Measurements from ENCODE around the gene NOC4L.
"Not testable (repeated sequence)": the region's sequence is repeated elsewhere in the genome, so short reads cannot be mapped to it uniquely, and the experiment has no call there.

NOC4L gene

GRCh38 chr12:132132609-132133430 lies 11.4 kb upstream of the NOC4L start:
- no peak overlapping the region for H3K9ac ChIP-seq (ENCODE audit: low read depth, low read length)
- peaks cover 7% of the 10 kb centered on the region for H3K9me3 ChIP-seq (ENCODE audit: control insufficient read depth, insufficient read depth, low read length)
- no peaks in the 10 kb centered on the region for H3K4me1 ChIP-seq (ENCODE audit: insufficient read depth, low read length)
- peaks cover 4% of the 10 kb centered on the region; the same call in 1 of the 2 replicates for H3K36me3 ChIP-seq (ENCODE audit: insufficient read depth, low read length)

DNA sequence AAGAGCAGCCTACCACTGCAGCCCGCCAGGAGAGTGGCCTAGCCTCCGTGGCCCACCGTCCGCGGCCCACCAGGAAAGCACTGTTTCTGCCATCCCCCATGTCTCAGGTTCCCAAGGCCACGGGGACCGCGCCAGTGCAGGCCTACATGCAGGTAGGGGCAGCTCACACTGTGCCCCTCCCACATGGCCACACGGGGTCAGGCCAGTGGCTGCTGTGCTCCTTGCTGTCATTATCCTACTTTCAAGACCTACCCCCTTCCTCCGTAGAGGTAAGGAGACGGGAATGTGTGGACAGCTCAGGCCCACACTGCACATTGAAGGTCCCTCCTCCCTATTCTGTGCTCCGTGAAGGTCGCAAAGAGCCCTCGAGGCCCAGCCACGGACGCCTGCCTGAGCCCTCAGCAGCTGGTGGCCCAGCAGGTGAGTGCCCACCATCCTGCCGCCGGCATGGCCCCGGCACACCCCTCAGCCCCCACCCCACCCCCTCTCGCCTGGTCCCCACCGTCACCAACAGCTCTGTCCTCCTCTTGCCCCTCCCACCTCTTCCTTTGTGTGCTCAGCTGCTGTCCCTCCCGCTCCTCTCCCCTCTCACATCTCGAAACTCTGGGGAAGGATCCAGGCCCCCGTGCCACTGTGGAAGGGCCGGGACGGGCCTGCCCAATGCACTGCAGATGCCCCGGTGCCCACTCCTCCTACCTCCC lies 10.2 kb upstream of the NOC4L start:
- no peaks in the 10 kb centered on the region; the same call in 1 of the 2 replicates for H3K9me3 ChIP-seq (ENCODE audit: control insufficient read depth, insufficient read depth, low read length)
- no peak overlapping the region for H3K9ac ChIP-seq (ENCODE audit: low read depth, low read length)
- H3K36me3 ChIP-seq (ENCODE audit: insufficient read depth, low read length), result no peaks in the 10 kb centered on the region; the same call in 1 of the 2 replicates

GRCh38 chr12:132134653-132135183 lies 9.5 kb upstream of the NOC4L start:
- not testable (repeated sequence) for H3K9me3 ChIP-seq (ENCODE audit: control insufficient read depth, insufficient read depth, low read length); H3K4me1 ChIP-seq (ENCODE audit: insufficient read depth, low read length); H3K9ac ChIP-seq (ENCODE audit: low read depth, low read length); H3K36me3 ChIP-seq (ENCODE audit: insufficient read depth, low read length)

More for the DNA sequence above, 10.2 kb upstream of the NOC4L start:
- no peaks in the 10 kb centered on the region for H3K4me1 ChIP-seq (ENCODE audit: insufficient read depth, low read length)

DNA sequence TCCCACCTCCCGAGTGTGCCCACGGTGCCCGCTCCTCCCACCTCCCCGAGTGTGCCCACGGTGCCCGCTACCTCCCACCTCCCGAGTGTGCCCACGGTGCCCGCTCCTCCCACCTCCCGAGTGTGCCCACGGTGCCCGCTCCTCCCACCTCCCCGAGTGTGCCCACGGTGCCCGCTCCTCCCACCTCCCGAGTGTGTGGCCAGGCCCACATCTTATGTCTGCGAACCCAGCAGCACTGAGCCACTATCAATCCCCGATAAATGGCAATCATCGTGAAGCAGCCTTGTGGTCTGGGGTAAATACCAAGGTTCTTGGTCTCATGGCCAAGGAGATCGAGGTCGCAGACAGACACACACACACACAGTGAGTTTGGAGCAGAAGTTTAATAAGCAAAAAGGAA lies 8.0 kb upstream of the NOC4L start:
- H3K36me3 ChIP-seq (ENCODE audit: insufficient read depth, low read length), result peaks cover 17% of the 10 kb centered on the region
- not testable (repeated sequence) for H3K9me3 ChIP-seq (ENCODE audit: control insufficient read depth, insufficient read depth, low read length); H3K4me1 ChIP-seq (ENCODE audit: insufficient read depth, low read length); H3K9ac ChIP-seq (ENCODE audit: low read depth, low read length)

GRCh38 chr12:132137483-132138125 lies 6.7 kb upstream of the NOC4L start:
- Histone ChIP-seq H3K9me3 (ENCODE audit: control insufficient read depth, insufficient read depth, low read length) (no peaks in the 10 kb centered on the region), H3K4me1 (ENCODE audit: insufficient read depth, low read length) (no peaks in the 10 kb centered on the region), H3K9ac (ENCODE audit: low read depth, low read length) (no peak overlapping the region), H3K36me3 (ENCODE audit: insufficient read depth, low read length) (peaks cover 17% of the 10 kb centered on the region; the same call in 1 of the 2 replicates)

DNA sequence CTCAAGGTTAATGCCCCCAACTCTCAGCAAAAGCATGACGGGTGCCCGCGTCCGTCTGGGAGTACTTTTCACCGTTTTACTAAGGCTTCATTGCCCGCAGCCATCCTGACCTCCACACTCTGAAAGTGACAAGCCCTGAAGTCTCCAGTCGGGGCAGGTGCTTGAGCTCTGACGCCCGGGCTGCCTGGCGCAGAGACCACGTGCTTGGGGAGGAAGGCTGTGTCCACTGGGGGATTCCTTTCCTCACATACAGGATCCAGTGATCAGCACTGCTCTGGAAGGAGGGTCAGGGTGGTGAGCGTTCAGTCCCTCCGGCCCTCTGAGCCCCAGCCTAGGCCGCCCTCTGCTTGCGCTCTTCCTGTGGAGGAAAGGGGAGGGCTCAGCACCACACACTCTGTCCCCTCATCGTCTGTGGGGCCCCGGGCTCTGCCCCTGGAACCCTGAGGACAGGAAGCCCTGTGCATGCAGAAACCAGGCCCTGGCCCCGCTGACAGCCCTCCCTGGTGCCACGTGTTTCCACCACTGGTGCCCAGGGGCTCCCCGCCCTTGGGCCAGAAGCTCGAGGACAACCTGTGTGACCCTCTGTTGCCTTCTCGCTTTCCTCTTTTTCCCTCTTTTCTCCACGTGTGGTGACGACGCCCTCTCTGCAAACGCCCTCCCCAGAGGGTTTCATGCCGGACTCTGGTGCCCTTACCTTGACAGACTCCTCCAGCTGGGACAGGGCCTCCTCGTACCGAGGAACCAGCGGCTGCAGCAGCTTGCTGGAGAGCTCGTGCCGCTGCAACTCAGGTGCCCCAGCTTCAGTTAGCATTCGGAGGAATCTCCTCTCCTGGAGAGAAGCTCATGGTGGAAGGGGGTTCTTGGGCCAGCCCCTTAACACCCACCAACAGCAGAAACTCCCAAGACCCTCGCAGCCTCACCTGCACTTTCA lies 5.1 kb upstream of the NOC4L start:
- Histone ChIP-seq H3K9me3 (ENCODE audit: control insufficient read depth, insufficient read depth, low read length) (no peaks in the 10 kb centered on the region), H3K36me3 (ENCODE audit: insufficient read depth, low read length) (peaks cover 17% of the 10 kb centered on the region; the same call in 1 of the 2 replicates), H3K4me1 (ENCODE audit: insufficient read depth, low read length) (no peaks in the 10 kb centered on the region)

DNA sequence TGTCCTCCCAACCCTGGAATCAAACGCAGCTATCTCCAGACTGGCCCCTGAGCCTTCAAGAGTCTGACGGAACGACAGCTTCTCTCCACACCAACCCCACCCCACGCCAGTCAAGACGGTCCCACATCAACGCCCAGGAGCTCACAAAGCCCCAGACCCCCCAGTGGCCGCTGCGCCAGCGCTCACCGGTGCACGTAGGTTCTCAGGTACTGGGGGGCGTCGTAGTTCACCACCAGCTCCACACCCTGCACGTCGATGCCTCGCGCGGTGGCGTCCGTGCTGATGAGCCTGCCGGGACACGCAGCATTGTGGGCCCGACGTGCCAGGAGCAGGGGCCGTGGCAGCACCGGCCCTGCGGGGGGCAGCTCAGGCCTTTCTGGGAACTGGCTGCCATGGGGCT lies 4.3 kb upstream of the NOC4L start:
- H3K9ac ChIP-seq (ENCODE audit: low read depth, low read length), result no peak overlapping the region
- no peaks in the 10 kb centered on the region for H3K9me3 ChIP-seq (ENCODE audit: control insufficient read depth, insufficient read depth, low read length)
- H3K36me3 ChIP-seq (ENCODE audit: insufficient read depth, low read length), result peaks cover 17% of the 10 kb centered on the region; the same call in 1 of the 2 replicates
- H3K4me1 ChIP-seq (ENCODE audit: insufficient read depth, low read length), result no peaks in the 10 kb centered on the region

More for the DNA sequence above, 5.1 kb upstream of the NOC4L start:
- no peak overlapping the region for H3K9ac ChIP-seq (ENCODE audit: low read depth, low read length)

DNA sequence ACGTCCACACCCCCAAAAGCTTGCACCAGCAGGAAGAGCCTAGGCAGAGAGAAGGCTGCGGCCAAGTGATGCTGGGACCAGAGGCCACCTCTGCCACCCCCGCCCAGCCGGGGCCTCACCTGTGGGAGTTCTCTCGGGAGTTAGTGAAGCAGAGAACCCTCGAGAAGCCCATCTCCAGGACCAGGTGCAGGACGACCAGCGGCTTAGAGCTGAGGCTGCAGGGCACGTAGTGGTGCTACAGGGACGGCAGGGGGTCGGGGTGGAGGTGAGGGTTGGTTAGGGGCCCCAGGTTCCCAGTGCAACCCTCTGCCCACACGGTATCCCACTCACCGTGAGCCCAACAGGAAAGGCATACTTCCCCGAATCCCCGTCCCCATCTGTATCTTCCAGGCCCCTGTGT lies 3.8 kb upstream of the NOC4L start:
- H3K4me1 ChIP-seq (ENCODE audit: insufficient read depth, low read length), result no peaks in the 10 kb centered on the region
- H3K36me3 ChIP-seq (ENCODE audit: insufficient read depth, low read length), result peaks cover 17% of the 10 kb centered on the region; the same call in 1 of the 2 replicates
- H3K9me3 ChIP-seq (ENCODE audit: control insufficient read depth, insufficient read depth, low read length), result no peaks in the 10 kb centered on the region
- H3K9ac ChIP-seq (ENCODE audit: low read depth, low read length), result no peak overlapping the region

DNA sequence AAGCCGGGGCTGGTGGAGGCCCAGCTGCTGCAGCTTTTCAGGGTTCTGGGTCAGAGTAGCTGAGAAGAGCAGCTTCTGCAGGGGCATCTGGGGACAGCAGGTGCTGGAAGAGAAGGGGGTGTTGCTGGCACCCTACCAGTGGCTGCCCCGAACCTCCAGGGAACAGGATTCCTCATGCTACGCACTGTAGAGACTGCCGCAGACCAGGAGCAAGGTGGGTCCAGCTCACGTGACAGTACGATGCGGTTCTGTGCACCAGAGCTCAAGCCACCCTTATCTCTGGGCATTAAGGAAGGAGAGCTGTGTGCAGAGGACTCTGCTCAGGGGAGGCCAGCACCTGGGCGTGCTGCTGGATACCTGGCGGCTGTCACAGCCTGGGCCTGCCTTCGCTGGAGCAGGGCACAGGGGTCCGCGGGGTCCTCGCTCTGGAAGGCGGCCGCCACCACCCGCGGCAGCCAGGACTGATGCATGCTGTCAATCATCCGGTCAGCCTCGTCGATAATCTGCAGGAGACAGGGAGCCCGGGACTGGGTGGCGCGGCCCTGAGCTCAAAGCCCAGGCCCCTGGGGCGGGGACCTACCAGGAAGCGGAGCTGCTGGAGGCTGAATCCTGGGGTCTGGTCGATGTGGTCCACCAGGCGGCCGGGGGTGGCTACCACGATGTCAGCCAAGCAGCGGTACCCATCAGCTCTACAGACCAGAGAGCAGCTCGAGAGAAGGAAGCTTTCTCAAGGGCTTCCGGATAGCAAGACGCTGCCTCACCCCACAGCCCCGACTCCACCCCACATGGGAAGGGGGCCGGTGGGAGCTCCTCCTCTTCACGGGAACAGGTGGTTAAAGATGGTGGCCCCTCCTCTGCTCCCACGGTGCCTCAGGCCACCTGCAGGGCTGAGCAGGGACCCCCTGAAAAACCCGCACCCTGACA lies 3.1 kb upstream of the NOC4L start:
- Histone ChIP-seq H3K9ac (ENCODE audit: low read depth, low read length) (no peak overlapping the region), H3K36me3 (ENCODE audit: insufficient read depth, low read length) (peaks cover 17% of the 10 kb centered on the region; the same call in 1 of the 2 replicates), H3K4me1 (ENCODE audit: insufficient read depth, low read length) (no peaks in the 10 kb centered on the region), H3K9me3 (ENCODE audit: control insufficient read depth, insufficient read depth, low read length) (no peaks in the 10 kb centered on the region)

DNA sequence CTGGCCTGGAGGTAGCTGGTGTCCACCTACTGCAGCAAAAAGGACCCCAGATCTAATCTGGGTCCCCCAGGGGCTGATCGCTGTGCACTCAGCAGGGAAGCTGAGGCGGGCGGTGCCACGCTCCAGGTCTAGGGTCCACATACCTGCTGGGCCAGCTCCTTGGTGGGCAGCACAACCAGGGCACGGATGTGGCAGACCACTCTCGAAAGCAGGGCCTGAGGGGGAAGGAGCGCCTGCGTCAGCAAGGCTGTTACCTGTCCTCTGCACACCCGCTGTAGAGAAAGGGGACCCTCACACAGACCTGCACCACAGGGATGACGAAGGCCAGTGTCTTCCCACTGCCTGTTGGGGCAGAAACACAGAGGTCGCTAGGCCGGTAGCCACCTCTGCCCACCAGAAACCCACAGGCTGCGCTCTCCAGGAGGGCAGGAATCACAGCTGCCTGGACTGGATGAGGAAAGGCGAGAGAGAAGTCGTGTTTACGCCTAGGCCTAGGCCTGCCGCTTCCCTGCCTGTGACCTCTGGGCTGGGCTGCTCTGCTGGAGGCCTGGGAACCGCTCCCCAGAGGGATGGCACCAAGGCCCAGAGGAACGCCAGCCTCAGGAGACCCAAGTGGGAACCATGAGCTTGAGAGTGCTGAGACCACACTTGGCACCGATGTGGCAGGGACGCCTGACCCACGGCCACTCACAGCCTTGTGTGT lies 2.1 kb upstream of the NOC4L start:
- H3K9ac ChIP-seq (ENCODE audit: low read depth, low read length), result no peak overlapping the region
- H3K9me3 ChIP-seq (ENCODE audit: control insufficient read depth, insufficient read depth, low read length), result no peaks in the 10 kb centered on the region
- no peaks in the 10 kb centered on the region for H3K4me1 ChIP-seq (ENCODE audit: insufficient read depth, low read length)
- H3K36me3 ChIP-seq (ENCODE audit: insufficient read depth, low read length), result peaks cover 17% of the 10 kb centered on the region; the same call in 1 of the 2 replicates

DNA sequence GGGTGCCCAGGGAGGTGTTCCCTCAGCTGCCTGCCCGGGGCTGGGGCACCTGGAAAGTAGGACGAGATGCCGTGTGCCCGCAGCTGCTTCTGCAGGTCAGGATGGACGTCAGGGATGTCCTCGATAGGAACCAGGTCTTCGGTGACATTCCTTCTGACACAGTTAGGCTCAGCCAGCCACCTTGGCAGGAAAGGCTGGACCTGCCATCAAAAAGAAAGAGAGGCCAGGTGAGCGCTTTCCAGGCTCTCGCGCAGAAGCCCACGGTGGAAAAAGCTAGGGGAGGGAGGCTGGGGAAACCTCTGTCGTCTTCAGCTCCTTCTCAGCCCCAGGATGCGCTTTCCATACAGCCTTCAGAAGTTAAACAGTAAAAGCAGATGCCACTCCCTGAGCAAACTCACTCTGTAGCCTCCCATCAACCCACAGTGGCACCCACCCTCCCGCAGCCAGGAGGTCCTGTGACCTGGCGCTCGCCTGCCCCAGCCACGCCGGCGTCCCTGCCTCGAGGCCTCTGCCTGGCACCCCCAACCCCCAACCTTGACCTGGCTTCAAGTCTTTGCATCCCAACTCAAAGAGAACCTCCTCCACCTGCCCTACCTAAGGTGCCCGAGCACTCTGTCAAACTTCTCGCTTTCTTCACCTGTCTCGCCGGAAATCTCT lies 1.4 kb upstream of the NOC4L start:
- Histone ChIP-seq H3K9ac (ENCODE audit: low read depth, low read length) (peak overlapping the region; percentile 74; the same call in 1 of the 2 replicates), H3K4me1 (ENCODE audit: insufficient read depth, low read length) (no peaks in the 10 kb centered on the region), H3K36me3 (ENCODE audit: insufficient read depth, low read length) (peaks cover 17% of the 10 kb centered on the region; the same call in 1 of the 2 replicates), H3K9me3 (ENCODE audit: control insufficient read depth, insufficient read depth, low read length) (no peaks in the 10 kb centered on the region)
